ENCODE data around the gene DCAF5.

Gene DCAF5

GRCh38 chr14:69010648-69011047, 142.3 kb downstream of the DCAF5 start:
- no peak overlapping the region for H3K27ac ChIP-seq
- TF ChIP-seq ZFX (IDR thresholded peaks at IDR 0.05; ENCODE audit: borderline replicate concordance) = no peak
- TF ChIP-seq CTCF (IDR thresholded peaks at IDR 0.05) = no peak

- TF ChIP-seq ZFX (IDR thresholded peaks at IDR 0.05; ENCODE audit: borderline replicate concordance) (no peak), CTCF (IDR thresholded peaks at IDR 0.05) (no peak)
- no peak overlapping the region for H3K27ac ChIP-seq
Observed at GRCh38 chr14:69008421-69008884, 144.5 kb downstream of the DCAF5 start.

GRCh38 chr14:69006346-69006745, 146.6 kb downstream of the DCAF5 start:
- no peak for TF ChIP-seq ZFX (IDR thresholded peaks at IDR 0.05; ENCODE audit: borderline replicate concordance)
- TF ChIP-seq CTCF (IDR thresholded peaks at IDR 0.05) = no peak
- no peak overlapping the region for H3K27ac ChIP-seq

GRCh38 chr14:69005432-69006148, 147.3 kb downstream of the DCAF5 start:
- no peak for TF ChIP-seq CTCF (IDR thresholded peaks at IDR 0.05)
- H3K27ac ChIP-seq = no peak overlapping the region

GRCh38 chr14:69004731-69005431, 148.0 kb downstream of the DCAF5 start:
- TF ChIP-seq ZFX (IDR thresholded peaks at IDR 0.05; ENCODE audit: borderline replicate concordance) = no peak
- TF ChIP-seq CTCF (IDR thresholded peaks at IDR 0.05) = no peak
- no peak overlapping the region for H3K27ac ChIP-seq

- H3K27ac ChIP-seq = no peak overlapping the region
- TF ChIP-seq CTCF (IDR thresholded peaks at IDR 0.05) (no peak), ZFX (IDR thresholded peaks at IDR 0.05; ENCODE audit: borderline replicate concordance) (no peak)
Observed at GRCh38 chr14:69003626-69004025, 149.3 kb downstream of the DCAF5 start.

- H3K27ac ChIP-seq = no peak overlapping the region
- TF ChIP-seq ZFX (IDR thresholded peaks at IDR 0.05; ENCODE audit: borderline replicate concordance) (no peak), CTCF (IDR thresholded peaks at IDR 0.05) (peak; percentile 18; the same call in 1 of the 2 replicates)
Observed at GRCh38 chr14:69002069-69002468, 150.8 kb downstream of the DCAF5 start.
